ENCODE data around the gene WWOX.

WWOX gene

DNA sequence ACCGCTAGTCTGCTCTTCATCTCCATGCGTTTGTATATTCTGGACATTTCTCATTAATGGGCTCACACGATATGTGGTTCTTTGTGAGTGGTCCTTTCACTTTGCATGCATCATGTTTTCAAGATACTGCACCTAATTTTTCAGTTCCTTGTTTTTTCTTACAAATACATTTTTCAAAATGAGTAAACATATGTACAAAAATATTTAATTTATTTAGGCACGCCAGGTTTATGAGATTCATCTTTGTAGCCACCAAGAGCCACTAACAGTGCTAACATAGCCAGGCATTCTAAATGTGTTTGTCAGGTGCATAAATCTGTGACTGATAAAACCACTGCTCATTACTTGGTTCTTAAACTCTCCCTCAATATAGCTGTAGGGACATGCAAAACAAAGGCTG is 375.3 kb downstream of the WWOX start:
- no peak for DNase-seq (ENCODE audit: low read depth in 2 of 2)
- no peak overlapping the region for H3K4me3 ChIP-seq (replicated peaks in 1 of 2; ENCODE audit: low read depth in 2 of 2, low read length in 2 of 2)
- TF ChIP-seq, protein P1, sequence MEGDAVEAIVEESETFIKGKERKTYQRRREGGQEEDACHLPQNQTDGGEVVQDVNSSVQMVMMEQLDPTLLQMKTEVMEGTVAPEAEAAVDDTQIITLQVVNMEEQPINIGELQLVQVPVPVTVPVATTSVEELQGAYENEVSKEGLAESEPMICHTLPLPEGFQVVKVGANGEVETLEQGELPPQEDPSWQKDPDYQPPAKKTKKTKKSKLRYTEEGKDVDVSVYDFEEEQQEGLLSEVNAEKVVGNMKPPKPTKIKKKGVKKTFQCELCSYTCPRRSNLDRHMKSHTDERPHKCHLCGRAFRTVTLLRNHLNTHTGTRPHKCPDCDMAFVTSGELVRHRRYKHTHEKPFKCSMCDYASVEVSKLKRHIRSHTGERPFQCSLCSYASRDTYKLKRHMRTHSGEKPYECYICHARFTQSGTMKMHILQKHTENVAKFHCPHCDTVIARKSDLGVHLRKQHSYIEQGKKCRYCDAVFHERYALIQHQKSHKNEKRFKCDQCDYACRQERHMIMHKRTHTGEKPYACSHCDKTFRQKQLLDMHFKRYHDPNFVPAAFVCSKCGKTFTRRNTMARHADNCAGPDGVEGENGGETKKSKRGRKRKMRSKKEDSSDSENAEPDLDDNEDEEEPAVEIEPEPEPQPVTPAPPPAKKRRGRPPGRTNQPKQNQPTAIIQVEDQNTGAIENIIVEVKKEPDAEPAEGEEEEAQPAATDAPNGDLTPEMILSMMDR (IDR thresholded peaks at IDR 0.05; ENCODE audit: low read depth, low read length) = no peak

DNA sequence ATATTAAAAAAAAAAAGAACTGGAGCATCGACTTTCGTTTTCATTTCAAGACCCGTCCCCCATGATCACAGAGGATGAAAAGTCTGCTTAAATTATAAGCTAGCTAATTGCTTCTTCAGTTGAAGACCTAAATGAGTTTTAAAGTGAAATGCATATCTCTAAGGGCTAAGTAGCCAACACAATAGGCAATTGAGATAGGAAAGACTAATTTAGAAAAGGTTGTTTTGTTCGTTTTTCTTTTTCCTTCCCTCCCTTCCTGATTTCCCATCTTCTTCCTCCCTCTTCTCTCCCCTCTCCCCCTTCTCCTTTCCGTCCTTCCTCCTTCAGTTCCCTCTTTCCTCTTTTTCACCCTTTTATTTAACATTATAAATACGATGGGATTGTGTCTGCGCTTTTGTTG is 377.2 kb downstream of the WWOX start:
- TF ChIP-seq, protein P1 (IDR thresholded peaks at IDR 0.05; ENCODE audit: low read depth, low read length) = no peak
- DNase-seq (ENCODE audit: low read depth in 2 of 2) = no peak
- H3K4me3 ChIP-seq (replicated peaks in 1 of 2; ENCODE audit: low read depth in 2 of 2, low read length in 2 of 2) = no peak overlapping the region

- TF ChIP-seq, protein P1 (IDR thresholded peaks at IDR 0.05; ENCODE audit: low read depth, low read length) = peak; percentile 17
- no peak overlapping the region for H3K4me3 ChIP-seq (replicated peaks in 1 of 2; ENCODE audit: low read depth in 2 of 2, low read length in 2 of 2)
- peak in 1 of 2 donors; percentile 11 for DNase-seq (ENCODE audit: low read depth in 2 of 2)
These were observed 378.9 kb downstream of the WWOX start for GRCh38 chr16:78478267-78478861.

DNA sequence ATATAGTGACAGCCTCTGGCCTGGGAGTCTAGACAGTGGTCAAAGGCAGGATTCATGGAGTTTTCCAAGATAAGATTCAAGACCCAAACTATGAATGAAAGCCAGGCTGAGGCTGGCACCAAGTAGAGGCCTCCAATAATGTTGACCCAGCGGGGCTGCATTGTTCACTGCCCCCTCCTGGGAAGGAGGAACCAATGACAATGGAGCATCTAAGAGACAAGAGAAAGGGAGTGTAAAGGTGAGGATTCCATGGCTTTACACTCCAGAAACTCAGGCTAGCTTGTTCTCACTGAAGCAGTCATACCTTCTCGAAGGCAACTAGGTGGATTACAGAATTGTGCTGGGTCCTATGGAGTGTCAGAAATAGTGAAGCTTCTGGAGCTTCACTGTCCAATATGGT is 380.3 kb downstream of the WWOX start:
- no peak overlapping the region for H3K4me3 ChIP-seq (replicated peaks in 1 of 2; ENCODE audit: low read depth in 2 of 2, low read length in 2 of 2)
- TF ChIP-seq, protein P1 (IDR thresholded peaks at IDR 0.05; ENCODE audit: low read depth, low read length) = no peak
- no peak for DNase-seq (ENCODE audit: low read depth in 2 of 2)

DNA sequence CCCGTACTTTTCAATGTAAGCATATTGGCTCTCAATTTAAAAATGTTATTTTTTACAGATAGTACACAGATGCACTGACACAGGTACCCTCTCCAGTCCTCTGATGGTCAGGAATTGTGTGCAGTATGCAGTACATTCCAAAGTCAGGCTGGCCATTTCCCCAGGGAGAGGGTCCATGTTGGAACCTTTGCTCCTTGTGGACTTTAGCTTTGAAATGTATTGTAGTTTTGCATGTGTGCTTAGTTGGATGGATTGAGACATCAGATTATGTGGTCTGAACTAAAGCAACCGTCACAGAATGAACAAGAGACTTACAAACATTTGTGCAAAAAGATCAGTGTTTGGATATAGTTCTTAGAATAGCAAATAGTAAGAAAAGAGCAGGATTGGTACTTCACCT is 381.1 kb downstream of the WWOX start:
- TF ChIP-seq, protein P1 (IDR thresholded peaks at IDR 0.05; ENCODE audit: low read depth, low read length) = no peak
- DNase-seq (ENCODE audit: low read depth in 2 of 2) = no peak
- H3K4me3 ChIP-seq (replicated peaks in 1 of 2; ENCODE audit: low read depth in 2 of 2, low read length in 2 of 2) = no peak overlapping the region

- no peak for DNase-seq (ENCODE audit: low read depth in 2 of 2)
- no peak overlapping the region for H3K4me3 ChIP-seq (replicated peaks in 1 of 2; ENCODE audit: low read depth in 2 of 2, low read length in 2 of 2)
- TF ChIP-seq, protein P1 (IDR thresholded peaks at IDR 0.05; ENCODE audit: low read depth, low read length) = no peak
These were observed 383.9 kb downstream of the WWOX start for GRCh38 chr16:78483124-78483992.
